Adrenal gland (tissue), 12 donors: ENCODE data around the gene TEX44. TPM values are rescaled to one million over a fixed set of nuclear protein-coding genes. Genes with fewer than 3 reads are reported as not detected.
"Not testable (repeated sequence)": the region's sequence is repeated elsewhere in the genome, so short reads cannot be mapped to it uniquely, and the experiment has no call there.

Experiments used
- DNase-seq, 7 donors: peaks; one replicate each; pipeline ENCODE4 v3.0.0-alpha.2; 2019 to 2020
- H3K27ac ChIP-seq, 5 donors: fragments of 200-600 bp; sonication (generic) in 4 of 5; 1 replicate in 3 of 5; 2 replicates in 2 of 5; pipeline versions ENCODE4 v1.5.1 to v1.8.0; 2016 to 2020; ENCODE audit warnings: mild to moderate bottlenecking in 1 of 5
- H3K27me3 ChIP-seq: fragments of 200-600 bp; 2 replicates; pipeline ENCODE4 v1.8.0; 2021
- H3K36me3 ChIP-seq, 2 donors: fragments of 200-600 bp; replicated peaks in 1 of 2; 1 replicate in 1 of 2; 2 replicates in 1 of 2; pipeline versions ENCODE4 v1.5.1 to v1.8.0; 2018 to 2022
- H3K4me1 ChIP-seq, 2 donors: fragments of 200-600 bp; replicated peaks in 1 of 2; 1 replicate in 1 of 2; 2 replicates in 1 of 2; pipeline versions ENCODE4 v1.5.1 to v1.8.0; 2018 to 2021
- H3K4me3 ChIP-seq, 4 donors: fragments of 200-600 bp; sonication (generic) in 3 of 4; one replicate each; pipeline ENCODE4 v1.5.1; 2016 to 2018
- H3K9me3 ChIP-seq, 3 donors: fragments of 200-600 bp; sonication (generic) in 1 of 3; replicated peaks in 1 of 3; 1 replicate in 2 of 3; 2 replicates in 1 of 3; pipeline versions ENCODE4 v1.5.1 to v1.8.0; 2016 to 2021
- POLR2A ChIP-seq, 2 donors: fragments of 450-650 bp; IDR thresholded peaks; one replicate each; pipeline ENCODE4 v1.6.1; 2017; ENCODE audit warnings: antibody characterized with exemption in 2 of 2, mild to moderate bottlenecking in 2 of 2, moderate library complexity in 1 of 2
- WGBS, 4 donors: extraction: QIAGEN DNeasy Blood & Tissue Kit in 2 of 4; methylation state at CpG; one replicate each; pipeline versions ENCODE4 v1.1.5 to v1.1.7; 2013 to 2017; 5-methylcytosine and 5-hydroxymethylcytosine counted together
- intact Hi-C, 2 donors: fragments of 100-400 bp; cut with DNase I; formaldehyde crosslinking; loops; one replicate each; pipeline versions ENCODE4 v1.14.1 to v1.15.0; 2022 to 2023
- polyA plus RNA-seq, 3 donors: library from polyadenylated mRNA; stranded (reverse); fragments of 200-250 nt in 2 of 3; fragments of 350-450 nt in 1 of 3; fragmentation: Illumina TruSeq in 1 of 3; extraction: RNeasy Lipid Tissue Mini Kit (QIAGEN cat#74804) in 1 of 3; gene quantifications; one replicate each; pipeline ENCODE4 v1.2.3, GENCODE V29; 2013 to 2014
- total RNA-seq, 9 donors: library from RNA; depleted of rRNA in 4 of 9; stranded (reverse); fragments of >200 nt in 4 of 9; fragments of 120-200 nt in 1 of 9; fragmentation: NEBNext Ultra II Directional in 1 of 9; extraction: Animal tissue kit (Norgen Biotek cat#: 25700) in 1 of 9; gene quantifications; one replicate each; pipeline versions ENCODE4 v1.1.0 to v1.2.4, GENCODE V29; 2013 to 2023
- TF ChIP-seq, protein P1 (sequence below), 6 experiments: fragments of 450-650 bp in 4 of 6; fragments of 200-600 bp in 2 of 6; sonication (generic) in 1 of 6; IDR thresholded peaks; 1 replicate in 5 of 6; 2 replicates in 1 of 6; pipeline versions ENCODE4 v1.5.1 to v1.8.0; 2016 to 2021; ENCODE audit warnings: antibody characterized with exemption in 6 of 6, mild to moderate bottlenecking in 2 of 6, moderate library complexity in 1 of 6
- donor health status: healthy with polysubstance abuse.
- donor health status: Bipolar disorder and iron deficiency.
- donor health status: DM: yes; HTN: yes; CAD: no.
- donor health status: DM: no; HTN: no; CAD: no.
- donor health status: DM: no; HTN: no; CAD: no.
- donor health status: DM: yes; HTN: yes; CAD: no.

Gene TEX44
- total and polyA plus RNA-seq, 12 donors = not detected

DNA sequence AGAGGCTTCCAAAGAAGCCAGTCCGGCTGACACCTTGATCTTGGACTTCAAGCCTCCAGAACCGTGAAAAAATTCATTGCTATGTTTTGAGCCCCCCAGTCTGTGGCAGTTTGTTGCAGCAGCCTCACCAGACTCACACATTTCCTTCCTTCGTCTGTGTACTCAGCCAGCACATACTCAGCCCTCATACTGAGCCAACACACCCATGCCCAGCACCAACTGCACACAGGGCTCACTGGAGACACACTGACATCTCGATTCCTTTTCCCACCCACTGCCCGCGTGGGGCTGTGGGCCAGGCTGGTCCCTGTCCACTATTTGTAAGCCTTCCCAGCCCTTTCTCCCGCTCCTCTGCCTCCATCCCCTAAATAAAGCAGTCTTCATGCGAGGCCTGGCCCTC, 38.3 kb upstream of the TEX44 start:
- DNase-seq = no peak
- WGBS, 4 donors = 48 to 62% (median 54%) methylated on average over 8 of the region's 8 CpGs
- Histone ChIP-seq H3K36me3 (no peaks in the 10 kb centered on the region), H3K27me3 (no peaks in the 10 kb centered on the region), H3K4me1 (no peaks in the 10 kb centered on the region), H3K4me3 (peak overlapping the region in 1 of 4 donors; percentile 32), H3K9me3 (no peaks in the 10 kb centered on the region), H3K27ac (peak overlapping the region in 4 of 5 donors; percentile 13 to 92 (median 50))
- intact Hi-C loops = no loop called here
- TF ChIP-seq, protein P1, sequence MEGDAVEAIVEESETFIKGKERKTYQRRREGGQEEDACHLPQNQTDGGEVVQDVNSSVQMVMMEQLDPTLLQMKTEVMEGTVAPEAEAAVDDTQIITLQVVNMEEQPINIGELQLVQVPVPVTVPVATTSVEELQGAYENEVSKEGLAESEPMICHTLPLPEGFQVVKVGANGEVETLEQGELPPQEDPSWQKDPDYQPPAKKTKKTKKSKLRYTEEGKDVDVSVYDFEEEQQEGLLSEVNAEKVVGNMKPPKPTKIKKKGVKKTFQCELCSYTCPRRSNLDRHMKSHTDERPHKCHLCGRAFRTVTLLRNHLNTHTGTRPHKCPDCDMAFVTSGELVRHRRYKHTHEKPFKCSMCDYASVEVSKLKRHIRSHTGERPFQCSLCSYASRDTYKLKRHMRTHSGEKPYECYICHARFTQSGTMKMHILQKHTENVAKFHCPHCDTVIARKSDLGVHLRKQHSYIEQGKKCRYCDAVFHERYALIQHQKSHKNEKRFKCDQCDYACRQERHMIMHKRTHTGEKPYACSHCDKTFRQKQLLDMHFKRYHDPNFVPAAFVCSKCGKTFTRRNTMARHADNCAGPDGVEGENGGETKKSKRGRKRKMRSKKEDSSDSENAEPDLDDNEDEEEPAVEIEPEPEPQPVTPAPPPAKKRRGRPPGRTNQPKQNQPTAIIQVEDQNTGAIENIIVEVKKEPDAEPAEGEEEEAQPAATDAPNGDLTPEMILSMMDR (IDR thresholded peaks at IDR 0.05) = no peak
- TF ChIP-seq POLR2A (IDR thresholded peaks at IDR 0.05) = no peak

DNA sequence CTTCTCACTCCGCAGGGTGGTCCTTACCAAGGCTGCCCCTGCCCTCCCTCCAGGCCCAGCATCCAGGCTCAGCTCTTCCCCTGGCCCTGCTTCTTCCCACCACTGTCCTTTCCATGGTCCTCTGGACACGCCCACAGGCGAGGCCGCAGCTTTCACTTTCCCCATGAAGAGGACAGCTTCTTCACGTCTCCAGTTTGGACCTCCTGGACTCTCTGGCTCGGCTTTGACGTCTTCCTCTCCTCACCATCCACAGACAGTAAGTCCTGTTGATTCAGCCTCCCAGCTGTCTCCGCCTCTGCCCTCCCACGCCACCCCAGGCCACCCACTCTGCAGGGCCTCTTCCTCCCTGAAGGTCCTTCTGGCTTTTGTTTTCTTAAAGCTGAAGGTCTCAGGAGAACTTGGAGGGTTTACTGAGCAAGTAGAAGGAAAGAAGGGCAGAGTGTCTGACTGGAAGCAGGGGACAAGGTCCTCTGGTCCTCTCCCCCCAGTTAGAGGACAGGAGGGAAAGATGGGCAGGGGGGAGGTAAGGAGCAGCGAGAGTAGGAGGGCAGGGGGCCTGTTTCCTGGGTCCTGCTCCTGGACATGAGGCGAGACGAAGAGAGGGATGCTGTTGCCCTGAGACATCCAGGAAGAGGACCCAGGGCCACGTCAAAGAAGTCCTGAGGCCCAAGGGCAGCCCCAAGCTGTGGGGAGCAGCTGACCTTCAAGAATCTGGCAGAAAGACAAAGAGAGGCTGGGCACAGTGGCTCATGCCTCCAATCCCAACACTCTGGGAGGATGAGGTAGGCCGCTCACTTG, 37.7 kb upstream of the TEX44 start:
- no peaks in the 10 kb centered on the region for H3K36me3 ChIP-seq
- intact Hi-C loops = loop anchor here (5.0 kb wide), 3 partner anchors 33 to 73 kb away; no protein-coding TSS in a partner anchor
- H3K4me3 ChIP-seq = peak overlapping the region in 1 of 4 donors; percentile 32
- H3K27ac ChIP-seq = peak overlapping the region in 4 of 5 donors; percentile 22 to 92 (median 58)
- H3K27me3 ChIP-seq = no peaks in the 10 kb centered on the region
- no peaks in the 10 kb centered on the region for H3K4me1 ChIP-seq
- H3K9me3 ChIP-seq = no peaks in the 10 kb centered on the region
- DNase-seq = peak; percentile 43 to 82 (median 56)
- WGBS, 4 donors = 41 to 51% (median 47%) methylated on average over 14 of the region's 14 CpGs
- TF ChIP-seq POLR2A (IDR thresholded peaks at IDR 0.05) = no peak
- TF ChIP-seq, protein P1 (IDR thresholded peaks at IDR 0.05) = no peak

DNA sequence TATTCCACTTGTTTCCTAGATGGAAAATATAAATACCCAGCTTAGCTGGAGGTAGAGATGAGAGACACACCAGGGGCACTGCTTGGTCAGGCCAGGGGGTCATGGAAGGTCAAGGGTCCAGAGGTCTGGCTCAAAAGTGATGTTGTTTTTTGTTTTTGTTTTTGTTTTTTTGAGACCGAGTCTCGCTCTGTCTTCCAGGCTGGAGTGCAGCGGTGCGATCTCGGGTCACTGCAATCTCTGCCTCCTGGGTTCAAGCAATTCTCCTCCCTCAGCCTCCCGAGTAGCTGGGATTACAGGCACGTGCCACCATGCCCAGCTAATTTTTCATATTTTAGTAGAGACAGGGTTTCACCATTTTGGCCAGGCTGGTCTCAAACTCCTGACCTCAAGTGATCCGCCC, 36.2 kb upstream of the TEX44 start:
- H3K36me3 ChIP-seq, DNase-seq, H3K27me3 ChIP-seq, H3K4me1 ChIP-seq, H3K4me3 ChIP-seq, H3K9me3 ChIP-seq: not testable (repeated sequence)
- H3K27ac ChIP-seq = peak overlapping the region in 2 of 5 donors; percentile 17 to 75
- intact Hi-C loops = loop anchor here (5.0 kb wide), 3 partner anchors 34 to 74 kb away; no protein-coding TSS in a partner anchor
- 86 to 91% (median 87%) methylated on average over 8 of the region's 8 CpGs for WGBS, 4 donors

DNA sequence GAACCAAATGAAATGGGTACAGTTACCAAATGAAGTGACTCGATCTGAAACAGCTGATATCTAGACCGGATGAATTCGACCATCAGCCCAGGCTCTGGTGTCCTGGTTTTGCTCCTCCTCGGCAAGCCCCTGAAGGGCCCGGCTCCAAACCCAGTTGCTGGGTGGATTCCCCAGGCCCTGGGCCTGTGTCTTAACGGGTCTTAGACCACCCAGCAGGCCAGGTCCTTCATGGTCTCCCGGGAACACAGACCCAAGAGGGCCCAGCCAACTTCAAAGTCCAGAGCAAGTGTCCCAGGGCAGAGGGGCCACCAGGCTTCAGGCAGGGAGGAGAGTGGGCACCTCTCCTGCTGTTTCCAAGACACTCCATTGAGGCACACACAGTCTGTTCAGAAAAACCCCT, 35.7 kb upstream of the TEX44 start:
- WGBS, 4 donors = 81 to 100% (median 86%) methylated on average over 4 to 7 of the region's 7 CpGs
- Histone ChIP-seq H3K9me3 (no peaks in the 10 kb centered on the region), H3K27ac (peak overlapping the region in 2 of 5 donors; percentile 52 to 75), H3K4me1 (no peaks in the 10 kb centered on the region), H3K36me3 (no peaks in the 10 kb centered on the region), H3K4me3 (no peak overlapping the region), H3K27me3 (no peaks in the 10 kb centered on the region)
- TF ChIP-seq, protein P1 (IDR thresholded peaks at IDR 0.05) = no peak
- no peak for TF ChIP-seq POLR2A (IDR thresholded peaks at IDR 0.05)
- DNase-seq = no peak
- intact Hi-C loops = loop anchor here (5.0 kb wide), 3 partner anchors 35 to 75 kb away; no protein-coding TSS in a partner anchor
